Erythroblast (primary cell): Measurements from ENCODE around the gene CCDC134.

Experiments used
- DNase-seq, 2 experiments: peaks; one replicate each; lab custom pipeline; 2025; lab: John Stamatoyannopoulos, UW
- GATA1 ChIP-seq: IDR thresholded peaks from 2 replicates; pipeline ENCODE4 v1.6.1; 2011; ENCODE audit warnings: low read depth, mild to moderate bottlenecking, control low read depth, low read length, moderate library complexity
- POLR2A ChIP-seq: IDR thresholded peaks from 2 replicates; pipeline ENCODE4 v1.6.1; 2011; ENCODE audit warnings: mild to moderate bottlenecking, low read length

The CCDC134 gene

DNA sequence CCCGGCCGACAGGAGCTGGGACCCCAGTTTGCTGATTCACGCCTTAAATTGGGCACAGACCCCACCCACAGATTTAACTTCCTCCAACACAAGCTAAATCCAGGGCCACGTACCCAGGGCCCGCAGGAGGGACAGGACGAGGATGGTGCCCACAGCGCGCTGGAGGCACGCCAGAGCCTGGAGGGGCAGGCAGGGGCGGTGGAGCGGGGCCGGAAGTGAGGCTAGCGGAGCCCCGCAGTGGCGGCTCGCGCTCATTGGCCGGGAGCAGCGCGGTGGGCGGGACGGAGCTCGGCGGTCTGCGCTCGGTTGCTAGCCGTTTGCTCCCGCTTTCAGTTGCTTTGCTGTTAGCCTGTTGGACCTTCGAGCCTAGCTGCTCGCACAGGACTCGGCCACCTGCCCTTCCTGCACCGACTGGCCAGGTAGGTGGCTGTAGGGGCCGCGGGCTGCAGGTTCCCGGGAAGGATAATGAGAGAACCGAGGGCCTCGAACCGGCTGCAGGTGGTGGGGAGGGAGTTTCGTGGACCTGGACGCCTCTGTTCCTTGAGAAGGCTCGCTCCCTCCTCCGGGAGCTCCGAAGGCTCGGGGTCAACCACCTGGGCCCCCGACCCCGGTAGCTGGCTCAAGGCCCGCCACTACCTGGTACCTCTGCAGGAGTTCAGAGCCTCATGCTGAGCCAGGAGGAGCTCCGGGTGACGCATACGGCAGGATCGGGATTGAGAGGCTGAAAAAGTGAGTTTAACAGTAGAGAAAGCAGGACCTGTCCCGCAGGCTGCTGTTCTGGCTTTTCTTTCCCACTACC lies at the start of gene CCDC134:
TSS of gene CCDC134 (plus strand) at position 332 of the 799 bp plus-strand sequence. CDS start 8,212 bp downstream, outside the sequence.
- peak; percentile 90 to 94 for DNase-seq
- no peak for TF ChIP-seq GATA1
- peak; percentile 95 for TF ChIP-seq POLR2A

DNA sequence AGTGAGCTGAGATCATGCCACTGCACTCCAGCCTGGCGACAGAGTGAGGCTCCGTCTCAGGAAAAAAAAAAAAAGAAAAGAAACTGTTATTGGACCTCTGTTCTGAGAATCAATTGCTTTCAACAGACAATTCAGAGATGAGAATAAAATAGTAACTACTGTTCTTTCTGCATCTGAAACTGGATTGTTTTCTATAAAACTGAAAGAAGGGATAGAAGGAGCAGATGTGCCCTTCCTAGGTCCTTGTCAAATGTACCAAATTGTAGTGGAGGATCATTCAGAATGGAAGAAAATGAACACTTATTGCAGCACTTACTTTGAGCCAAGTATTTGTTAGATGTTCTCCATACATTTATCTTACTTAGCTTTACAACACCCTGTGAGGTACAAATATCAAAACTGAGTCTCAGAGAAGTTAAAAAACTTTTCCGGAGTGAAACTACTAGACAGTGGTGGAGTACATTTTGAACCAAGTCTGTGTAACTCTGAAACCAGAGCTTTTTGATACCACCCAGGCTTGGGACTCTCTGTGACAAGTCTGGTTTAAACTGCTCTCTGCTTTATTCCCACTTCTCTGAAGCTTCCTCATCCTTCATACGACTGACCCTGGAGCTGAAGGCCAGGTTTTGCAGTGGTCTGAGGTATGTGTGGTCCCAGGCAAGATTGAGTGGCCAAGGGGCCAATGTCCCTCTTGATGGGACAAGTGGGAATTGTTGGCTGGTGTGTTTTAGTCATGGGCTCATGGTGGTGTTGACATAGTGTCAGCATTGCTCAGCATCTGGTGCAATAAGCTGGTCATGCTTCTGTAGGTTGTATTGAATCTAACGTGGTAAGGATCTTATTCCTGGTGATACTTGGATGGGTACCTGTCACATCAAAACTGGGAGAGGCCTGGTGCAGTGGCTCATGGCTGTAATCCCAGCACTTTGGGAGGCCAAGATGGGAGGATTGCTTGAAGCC lies 48.2 kb upstream of the CCDC134 start:
- no peak for DNase-seq
- TF ChIP-seq GATA1, result no peak
- TF ChIP-seq POLR2A, result no peak

DNA sequence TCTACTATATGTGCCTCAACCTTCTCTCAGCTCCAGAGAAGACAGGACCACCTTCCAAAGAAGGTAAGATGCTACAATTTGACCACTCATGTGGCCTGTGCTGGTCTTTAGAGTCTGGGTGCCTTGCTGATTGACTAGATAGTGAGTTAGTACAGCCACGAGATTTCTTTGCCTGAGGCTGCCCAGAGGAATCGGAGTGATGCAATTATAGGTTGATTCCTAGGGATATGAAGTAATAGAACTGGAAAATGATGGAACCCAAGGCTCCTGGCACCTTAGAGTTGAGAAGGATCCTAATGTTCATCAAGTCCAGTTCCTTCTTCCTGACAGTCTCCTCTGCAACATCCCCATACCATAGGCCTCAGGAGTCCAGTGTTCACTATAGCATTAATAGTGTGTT lies 46.5 kb upstream of the CCDC134 start:
- TF ChIP-seq GATA1 (no peak), POLR2A (no peak)

DNA sequence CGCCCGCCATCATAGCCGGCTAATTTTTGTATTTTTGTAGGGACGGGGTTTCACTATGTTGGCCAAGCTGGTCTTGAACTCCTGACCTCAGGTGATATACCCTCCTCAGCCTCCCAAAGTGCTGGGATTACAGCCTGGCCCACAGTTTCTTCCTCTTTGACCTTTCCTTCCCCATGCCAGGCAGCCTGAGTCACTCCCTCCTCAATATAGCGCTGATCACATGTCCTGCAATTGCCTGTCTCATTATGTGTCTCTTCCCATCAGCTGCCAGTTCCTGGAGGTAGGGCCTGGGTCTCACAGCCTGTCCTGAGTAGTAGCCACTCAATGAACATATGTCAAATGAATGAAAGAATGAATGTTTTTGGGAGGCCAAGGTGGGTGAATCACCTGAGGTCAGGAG lies 43.0 kb upstream of the CCDC134 start:
- TF ChIP-seq GATA1 (no peak), POLR2A (no peak)
- DNase-seq, result no peak

More for the DNA sequence above, 46.5 kb upstream of the CCDC134 start:
- no peak for DNase-seq

DNA sequence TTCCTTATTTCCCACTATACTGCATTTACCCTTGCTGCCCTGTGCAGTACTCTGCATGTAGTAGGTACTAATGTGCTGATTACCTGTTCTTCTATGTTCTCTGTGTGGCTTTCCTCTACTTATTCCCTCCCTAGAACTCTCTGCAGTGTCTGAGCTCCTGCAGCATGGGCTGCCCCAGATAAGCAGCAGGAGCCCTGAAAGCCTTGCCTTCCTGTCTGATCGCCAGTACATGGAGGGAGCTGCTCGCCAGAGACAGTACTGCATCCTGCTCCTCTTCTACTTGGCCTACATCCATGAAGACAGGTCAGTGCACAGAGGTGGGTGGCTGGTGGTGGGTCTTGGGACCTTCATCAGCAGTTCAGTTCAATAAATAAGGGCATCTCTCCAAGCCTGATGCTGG lies 42.2 kb upstream of the CCDC134 start:
- no peak for TF ChIP-seq POLR2A
- no peak for TF ChIP-seq GATA1

DNA sequence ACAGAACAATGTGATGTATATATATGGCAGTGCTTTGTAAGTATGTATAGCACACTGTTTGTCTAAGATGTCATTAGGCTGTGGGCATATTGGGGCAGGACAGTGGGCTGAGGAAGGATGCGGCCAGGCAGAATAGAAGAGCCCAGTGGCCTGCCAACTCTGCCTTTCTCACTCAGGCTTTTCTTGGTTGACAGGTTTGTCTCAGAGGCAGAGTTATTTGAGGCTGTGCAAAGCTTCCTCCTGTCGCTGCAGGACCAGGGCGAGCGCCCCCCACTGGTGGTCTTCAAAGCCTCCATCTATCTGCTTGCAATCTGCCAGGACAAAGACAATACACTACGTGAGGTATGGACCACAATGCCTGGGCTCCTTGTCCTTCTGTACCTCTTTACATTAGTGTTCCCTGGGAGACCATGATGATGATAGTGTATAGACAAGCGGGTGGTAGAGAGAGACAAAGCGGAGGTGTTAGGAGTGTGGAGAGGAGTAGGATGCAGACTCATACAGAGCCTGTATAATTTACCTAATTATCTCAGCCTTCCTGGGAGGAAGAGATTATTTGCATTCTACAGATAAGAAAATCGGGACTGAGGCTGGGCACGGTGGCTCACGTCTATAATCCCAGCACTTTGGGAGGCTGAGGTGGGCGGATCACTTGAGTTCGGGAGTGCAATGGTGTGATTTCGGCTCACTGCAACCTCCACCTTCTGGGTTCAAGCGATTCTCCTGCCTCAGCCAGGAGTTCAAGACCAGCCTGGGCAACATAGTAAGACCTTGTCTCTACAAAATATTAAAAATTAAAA lies 37.3 kb upstream of the CCDC134 start:
- TF ChIP-seq GATA1 (no peak), POLR2A (no peak)
- DNase-seq, result peak; percentile 50 to 62

More for the DNA sequence above, 42.2 kb upstream of the CCDC134 start:
- no peak for DNase-seq

DNA sequence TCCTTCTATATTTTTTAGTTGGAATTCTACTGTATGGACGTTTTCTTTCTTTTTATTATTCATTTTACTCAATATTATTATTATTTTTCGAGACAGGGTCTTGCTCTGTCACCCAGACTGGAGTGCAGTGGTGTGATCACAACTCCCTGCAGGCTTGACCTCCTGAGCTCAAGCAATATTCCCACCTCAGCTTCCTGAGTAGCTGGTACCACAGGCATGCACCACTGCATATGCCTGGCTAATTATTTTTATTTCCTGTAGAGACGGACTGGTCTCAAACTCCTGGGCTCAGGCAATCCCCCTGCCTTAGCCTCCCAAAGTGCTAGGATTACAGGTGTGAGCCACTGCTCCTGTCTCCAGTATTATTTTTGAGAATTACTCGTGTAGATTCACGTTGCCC lies 34.0 kb upstream of the CCDC134 start:
- DNase-seq, result no peak
- TF ChIP-seq GATA1, result no peak
- TF ChIP-seq POLR2A, result no peak

DNA sequence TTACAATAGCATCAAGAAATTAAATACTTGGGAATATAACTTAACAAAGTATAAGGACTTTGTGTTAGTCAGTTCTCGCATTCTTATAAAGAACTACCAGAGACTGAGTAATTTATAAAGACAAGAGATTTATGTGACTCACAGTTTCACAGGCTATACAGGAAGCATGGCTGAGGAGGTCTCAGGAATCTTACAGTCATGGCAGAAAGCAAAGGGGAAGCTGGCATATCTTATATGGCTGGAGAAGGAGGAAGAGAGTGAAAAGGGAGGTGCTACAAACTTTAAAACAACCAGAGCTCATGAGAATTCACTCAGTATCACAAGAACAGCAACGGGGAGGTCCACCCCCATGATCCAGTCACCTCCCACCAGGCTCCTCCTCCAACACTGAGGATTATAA lies 32.0 kb upstream of the CCDC134 start:
- TF ChIP-seq GATA1, result no peak
- no peak for TF ChIP-seq POLR2A
- DNase-seq, result no peak

DNA sequence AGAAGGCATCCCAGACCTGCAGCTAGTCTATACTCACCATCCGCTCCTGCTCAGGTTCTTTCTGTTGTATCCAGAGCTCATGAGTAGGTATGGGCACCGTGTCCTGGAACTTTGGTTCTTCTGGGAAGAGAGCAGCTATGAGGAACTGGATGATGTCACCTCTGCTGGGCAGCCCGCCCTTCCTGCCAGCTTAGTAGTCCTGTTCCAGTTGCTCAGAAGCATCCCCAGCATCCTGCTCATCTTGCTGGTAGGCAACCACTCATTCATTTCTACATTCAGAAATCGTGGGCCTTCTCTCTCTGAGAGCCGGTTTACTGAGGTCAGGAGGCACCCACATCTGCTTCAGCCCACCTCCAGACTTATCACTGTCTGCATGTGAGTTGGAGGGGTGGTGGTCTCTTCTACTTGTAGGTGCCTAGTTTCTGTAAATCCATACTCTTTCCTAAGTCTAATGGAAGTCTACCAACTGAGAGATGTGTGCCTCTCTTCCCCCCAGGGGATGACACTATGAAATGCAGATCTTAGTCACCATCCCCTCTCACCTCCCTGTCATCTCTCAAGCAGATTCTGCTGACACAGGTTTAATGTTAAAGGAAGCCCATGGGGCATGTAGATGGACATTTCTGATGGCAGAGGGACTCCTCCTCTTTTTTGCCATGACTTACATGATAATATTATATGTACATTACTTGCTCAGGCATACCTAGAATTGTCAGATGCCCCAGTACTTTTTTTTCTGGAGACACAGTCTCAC lies 29.6 kb upstream of the CCDC134 start:
- DNase-seq, result no peak
- no peak for TF ChIP-seq GATA1
- TF ChIP-seq POLR2A, result no peak

DNA sequence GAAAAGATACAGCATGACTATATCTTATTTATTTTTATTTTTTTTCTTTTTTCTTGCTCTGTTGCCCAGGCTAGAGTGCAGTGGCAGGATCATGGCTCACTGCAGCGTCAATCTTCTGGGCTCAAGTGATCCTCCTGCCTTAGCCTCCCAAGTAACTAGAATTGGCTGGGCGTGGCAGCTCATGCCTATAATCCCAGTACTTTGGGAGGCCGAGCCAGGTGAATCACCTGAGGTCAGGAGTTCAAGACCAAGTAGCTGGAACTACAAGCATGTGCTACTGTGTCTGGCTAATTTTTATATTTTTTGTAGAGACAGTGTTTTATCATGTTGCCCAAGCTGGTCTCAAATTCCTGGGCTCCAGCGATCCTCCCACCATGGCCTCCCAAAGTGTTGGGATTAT lies 28.3 kb upstream of the CCDC134 start:
- no peak for DNase-seq
- TF ChIP-seq GATA1, result no peak
- no peak for TF ChIP-seq POLR2A

DNA sequence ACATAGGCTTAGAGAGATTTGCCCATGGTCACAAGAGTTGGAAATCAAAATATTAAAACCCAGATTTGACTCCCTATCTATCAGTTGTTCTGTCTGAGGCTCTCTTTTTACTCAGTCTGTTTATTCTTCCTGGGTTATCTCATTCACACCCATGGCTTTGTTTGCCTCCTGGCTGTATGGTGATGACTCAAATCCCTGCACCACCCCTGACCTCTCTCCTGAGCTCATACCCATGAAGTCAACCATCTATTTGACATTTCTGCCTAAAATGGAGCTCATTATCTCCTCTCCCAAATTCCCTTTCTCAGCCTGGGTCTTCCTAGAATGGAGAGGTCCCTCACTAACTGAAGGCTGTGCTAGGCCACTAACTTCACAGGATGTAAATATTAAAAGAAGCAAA lies 27.8 kb upstream of the CCDC134 start:
- TF ChIP-seq POLR2A (no peak), GATA1 (no peak)

DNA sequence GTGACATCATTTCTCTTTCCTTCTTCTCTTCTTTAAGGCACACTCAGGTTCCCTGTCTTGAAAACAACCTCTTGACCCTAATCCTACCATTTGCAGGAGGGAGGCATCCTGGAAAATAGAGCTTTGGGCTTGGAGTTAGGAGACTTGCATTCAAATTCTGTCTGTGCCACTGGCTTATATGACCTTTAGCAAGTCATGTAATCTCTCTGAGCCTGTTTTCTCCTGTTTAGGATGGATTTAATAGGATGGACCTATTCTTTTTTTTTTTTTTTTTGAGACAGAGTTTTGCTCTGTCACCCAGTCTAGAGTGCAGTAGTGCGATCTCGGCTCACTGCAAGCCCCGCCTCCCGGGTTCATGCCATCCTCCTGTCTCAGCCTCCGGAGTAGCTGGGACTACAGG lies 25.1 kb upstream of the CCDC134 start:
- TF ChIP-seq GATA1, result no peak
- no peak for TF ChIP-seq POLR2A
- no peak for DNase-seq

More for the DNA sequence above, 27.8 kb upstream of the CCDC134 start:
- no peak for DNase-seq
